ENCODE data around the gene HHLA2. TPM values are rescaled to one million over a fixed set of nuclear protein-coding genes. Genes with fewer than 3 reads are reported as not detected.

Gene HHLA2
- total RNA-seq, 4 donors from 2014 or later: not detected

GRCh38 chr3:108302570-108302969, 6.2 kb downstream of the HHLA2 start:
- TF ChIP-seq, protein P1, sequence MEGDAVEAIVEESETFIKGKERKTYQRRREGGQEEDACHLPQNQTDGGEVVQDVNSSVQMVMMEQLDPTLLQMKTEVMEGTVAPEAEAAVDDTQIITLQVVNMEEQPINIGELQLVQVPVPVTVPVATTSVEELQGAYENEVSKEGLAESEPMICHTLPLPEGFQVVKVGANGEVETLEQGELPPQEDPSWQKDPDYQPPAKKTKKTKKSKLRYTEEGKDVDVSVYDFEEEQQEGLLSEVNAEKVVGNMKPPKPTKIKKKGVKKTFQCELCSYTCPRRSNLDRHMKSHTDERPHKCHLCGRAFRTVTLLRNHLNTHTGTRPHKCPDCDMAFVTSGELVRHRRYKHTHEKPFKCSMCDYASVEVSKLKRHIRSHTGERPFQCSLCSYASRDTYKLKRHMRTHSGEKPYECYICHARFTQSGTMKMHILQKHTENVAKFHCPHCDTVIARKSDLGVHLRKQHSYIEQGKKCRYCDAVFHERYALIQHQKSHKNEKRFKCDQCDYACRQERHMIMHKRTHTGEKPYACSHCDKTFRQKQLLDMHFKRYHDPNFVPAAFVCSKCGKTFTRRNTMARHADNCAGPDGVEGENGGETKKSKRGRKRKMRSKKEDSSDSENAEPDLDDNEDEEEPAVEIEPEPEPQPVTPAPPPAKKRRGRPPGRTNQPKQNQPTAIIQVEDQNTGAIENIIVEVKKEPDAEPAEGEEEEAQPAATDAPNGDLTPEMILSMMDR (IDR thresholded peaks at IDR 0.05; ENCODE audit: low read depth): no peak

- TF ChIP-seq, protein P1 (IDR thresholded peaks at IDR 0.05; ENCODE audit: low read depth): no peak
Observed at GRCh38 chr3:108305484-108306172, 9.3 kb downstream of the HHLA2 start.

- TF ChIP-seq, protein P1 (IDR thresholded peaks at IDR 0.05; ENCODE audit: low read depth): no peak
Observed at GRCh38 chr3:108311797-108312196, 15.4 kb downstream of the HHLA2 start.

DNA sequence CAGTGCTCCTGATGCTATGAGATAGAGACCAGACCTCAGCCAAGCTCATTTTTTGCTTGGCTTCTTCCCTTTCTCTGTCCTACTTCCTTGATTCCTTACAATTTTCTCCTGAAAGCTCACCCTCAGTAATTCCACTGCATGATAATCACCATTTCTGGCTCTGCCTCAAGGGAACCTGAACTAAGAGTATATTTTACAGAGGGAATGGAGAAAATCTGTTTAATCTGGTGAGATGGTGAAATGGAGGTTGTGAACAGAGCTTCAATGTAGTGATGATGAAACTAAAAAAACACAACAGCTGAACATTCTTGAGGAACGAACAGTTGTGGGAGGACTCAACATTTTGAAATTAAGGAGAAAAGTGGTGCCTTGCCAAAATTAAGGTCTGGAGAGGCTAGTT, 16.3 kb downstream of the HHLA2 start:
- TF ChIP-seq, protein P1 (IDR thresholded peaks at IDR 0.05; ENCODE audit: low read depth): no peak

GRCh38 chr3:108315767-108316301, 19.5 kb downstream of the HHLA2 start:
- TF ChIP-seq, protein P1 (IDR thresholded peaks at IDR 0.05; ENCODE audit: low read depth): no peak

DNA sequence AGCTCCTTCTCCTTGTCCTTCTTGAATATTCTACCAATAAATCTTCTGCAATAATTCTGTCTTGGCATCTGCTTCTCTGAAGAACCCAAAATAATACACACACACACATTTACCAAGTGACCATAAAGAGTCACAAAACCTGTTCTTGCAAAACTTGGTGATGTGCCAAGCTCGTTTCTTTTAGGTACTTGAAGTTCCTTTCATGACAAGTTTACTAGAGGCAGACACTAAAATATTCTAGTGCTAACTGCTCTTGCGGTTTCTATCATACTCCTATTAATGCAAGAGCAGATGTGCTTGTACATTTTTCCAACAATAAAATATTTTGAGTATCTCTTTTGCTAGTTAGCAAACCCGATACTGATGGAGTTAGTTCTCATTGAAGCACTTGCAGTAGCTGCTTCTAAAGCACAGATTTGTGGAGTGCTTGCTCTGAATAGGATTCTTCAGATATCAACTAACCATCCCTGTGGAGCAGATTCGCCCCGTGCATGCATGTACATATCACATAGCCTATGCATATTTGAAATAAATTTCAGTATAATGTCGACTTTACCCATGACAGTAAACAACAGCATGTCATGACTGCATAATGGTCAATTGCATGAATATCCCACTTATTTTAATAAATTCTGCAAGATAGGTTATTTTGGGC, 23.2 kb downstream of the HHLA2 start:
- TF ChIP-seq, protein P1 (IDR thresholded peaks at IDR 0.05; ENCODE audit: low read depth): no peak

GRCh38 chr3:108320746-108321350, 24.5 kb downstream of the HHLA2 start:
- TF ChIP-seq, protein P1 (IDR thresholded peaks at IDR 0.05; ENCODE audit: low read depth): no peak
